HG02885 (cell line): Measurements from ENCODE around the gene NTM.
A peak's percentile ranks its signal among the peaks of the same experiment; 100 is the strongest.

Experiments
- ATAC-seq: cut with Tn5 transposase; IDR thresholded peaks from one replicate; pipeline ENCODE4 v1.9.1; 2021; ENCODE audit warnings: mild to moderate bottlenecking; ENCODE audit not compliant: unreplicated experiment, poor library complexity

Gene NTM

GRCh38 chr11:131628739-131629138 is 258.3 kb downstream of the NTM start:
- no peak for ATAC-seq

- no peak for ATAC-seq
Measured at GRCh38 chr11:131629925-131630540, 259.6 kb downstream of the NTM start.

GRCh38 chr11:131632971-131633370 is 262.6 kb downstream of the NTM start:
- ATAC-seq = no peak

GRCh38 chr11:131633921-131634715 is 263.7 kb downstream of the NTM start:
- ATAC-seq = no peak

- no peak for ATAC-seq
Measured at GRCh38 chr11:131637469-131638175, 267.2 kb downstream of the NTM start.

GRCh38 chr11:131638889-131639288 is 268.5 kb downstream of the NTM start:
- no peak for ATAC-seq

- no peak for ATAC-seq
Measured at GRCh38 chr11:131640320-131640719, 269.9 kb downstream of the NTM start.

- ATAC-seq = no peak
Measured at GRCh38 chr11:131642756-131643531, 272.5 kb downstream of the NTM start.

GRCh38 chr11:131644204-131644795 is 273.9 kb downstream of the NTM start:
- ATAC-seq = peak; percentile 46

- peak; percentile 71 for ATAC-seq
Measured at GRCh38 chr11:131645237-131645636, 274.8 kb downstream of the NTM start.

- no peak for ATAC-seq
Measured at GRCh38 chr11:131649856-131650255, 279.4 kb downstream of the NTM start.

GRCh38 chr11:131652231-131652630 is 281.8 kb downstream of the NTM start:
- no peak for ATAC-seq

- no peak for ATAC-seq
Measured at GRCh38 chr11:131653260-131653659, 282.8 kb downstream of the NTM start.

- no peak for ATAC-seq
Measured at GRCh38 chr11:131654849-131655248, 284.4 kb downstream of the NTM start.

GRCh38 chr11:131656179-131656838 is 285.9 kb downstream of the NTM start:
- peak; percentile 53 for ATAC-seq

- ATAC-seq = no peak
Measured at GRCh38 chr11:131656839-131657211, 286.4 kb downstream of the NTM start.

GRCh38 chr11:131658414-131658813 is 288.0 kb downstream of the NTM start:
- ATAC-seq = no peak

GRCh38 chr11:131658952-131659351 is 288.5 kb downstream of the NTM start:
- ATAC-seq = peak; percentile 79

GRCh38 chr11:131659931-131660330 is 289.5 kb downstream of the NTM start:
- no peak for ATAC-seq

- ATAC-seq = no peak
Measured at GRCh38 chr11:131661132-131661531, 290.7 kb downstream of the NTM start.
